Measurements from ENCODE around the gene SCAMP2. TPM values are rescaled to one million over a fixed set of nuclear protein-coding genes. Genes with fewer than 3 reads are reported as not detected.

SCAMP2 gene
- total and polyA plus RNA-seq, 8 donors = 21.4 to 49.0 (median 33.8) TPM

- DNase-seq (no peak), FAIRE-seq (no peak), ATAC-seq (no peak)
- intact Hi-C loops (cut with DNase I) = no loop called here
- H3K27me3 ChIP-seq = no peaks in the 10 kb centered on the region
- TF ChIP-seq, protein P1, sequence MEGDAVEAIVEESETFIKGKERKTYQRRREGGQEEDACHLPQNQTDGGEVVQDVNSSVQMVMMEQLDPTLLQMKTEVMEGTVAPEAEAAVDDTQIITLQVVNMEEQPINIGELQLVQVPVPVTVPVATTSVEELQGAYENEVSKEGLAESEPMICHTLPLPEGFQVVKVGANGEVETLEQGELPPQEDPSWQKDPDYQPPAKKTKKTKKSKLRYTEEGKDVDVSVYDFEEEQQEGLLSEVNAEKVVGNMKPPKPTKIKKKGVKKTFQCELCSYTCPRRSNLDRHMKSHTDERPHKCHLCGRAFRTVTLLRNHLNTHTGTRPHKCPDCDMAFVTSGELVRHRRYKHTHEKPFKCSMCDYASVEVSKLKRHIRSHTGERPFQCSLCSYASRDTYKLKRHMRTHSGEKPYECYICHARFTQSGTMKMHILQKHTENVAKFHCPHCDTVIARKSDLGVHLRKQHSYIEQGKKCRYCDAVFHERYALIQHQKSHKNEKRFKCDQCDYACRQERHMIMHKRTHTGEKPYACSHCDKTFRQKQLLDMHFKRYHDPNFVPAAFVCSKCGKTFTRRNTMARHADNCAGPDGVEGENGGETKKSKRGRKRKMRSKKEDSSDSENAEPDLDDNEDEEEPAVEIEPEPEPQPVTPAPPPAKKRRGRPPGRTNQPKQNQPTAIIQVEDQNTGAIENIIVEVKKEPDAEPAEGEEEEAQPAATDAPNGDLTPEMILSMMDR (IDR thresholded peaks at IDR 0.05) = no peak
- peaks cover 3 to 7% (median 3%) of the 10 kb centered on the region in 3 donors for H3K36me3 ChIP-seq
- H3K9me3 ChIP-seq = no peaks in the 10 kb centered on the region
- H3K4me1 ChIP-seq = no peaks in the 10 kb centered on the region
- H3K27ac ChIP-seq = no peak overlapping the region
- WGBS, 2 donors = 63 to 75% methylated on average over 5 of the region's 5 CpGs
- H3K4me3 ChIP-seq = no peak overlapping the region
Observed at GRCh38 chr15:74807282-74807681, 65.9 kb downstream of the SCAMP2 start.

- FAIRE-seq = no peak
- Histone ChIP-seq H3K4me3 (no peak overlapping the region), H3K36me3 (peaks cover 3 to 7% (median 5%) of the 10 kb centered on the region in 3 donors), H3K27me3 (no peaks in the 10 kb centered on the region), H3K4me1 (peaks cover 0 to under 1% (median 0%) of the 10 kb centered on the region in 3 donors), H3K27ac (no peak overlapping the region), H3K9me3 (no peaks in the 10 kb centered on the region)
- intact Hi-C loops (cut with DNase I) = no loop called here
- no peak for ATAC-seq
- TF ChIP-seq, protein P1 (IDR thresholded peaks at IDR 0.05) = no peak
- no peak for DNase-seq
- WGBS, 2 donors = 78 to 87% methylated on average over 6 of the region's 6 CpGs
Observed at GRCh38 chr15:74804935-74805334, 68.2 kb downstream of the SCAMP2 start.

- intact Hi-C loops (cut with DNase I) = no loop called here
- WGBS, 2 donors = 92 to 93% methylated on average over 31 of the region's 31 CpGs
Observed at GRCh38 chr15:74802862-74803447, 70.2 kb downstream of the SCAMP2 start.

GRCh38 chr15:74802290-74802689 is 70.9 kb downstream of the SCAMP2 start:
- H3K9me3 ChIP-seq = no peaks in the 10 kb centered on the region
- no peaks in the 10 kb centered on the region for H3K27me3 ChIP-seq
- peaks cover 0 to 4% (median 0%) of the 10 kb centered on the region in 3 donors for H3K4me1 ChIP-seq
- ATAC-seq = no peak
- TF ChIP-seq, protein P1 (IDR thresholded peaks at IDR 0.05) = no peak
- intact Hi-C loops (cut with DNase I) = no loop called here
- no peak for FAIRE-seq
- no peak overlapping the region for H3K4me3 ChIP-seq
- 94 to 98% methylated on average over 19 to 20 of the region's 20 CpGs for WGBS, 2 donors
- no peak for DNase-seq
- peaks cover 5 to 7% (median 6%) of the 10 kb centered on the region in 3 donors for H3K36me3 ChIP-seq
- H3K27ac ChIP-seq = no peak overlapping the region

More at GRCh38 chr15:74802862-74803447, 70.2 kb downstream of the SCAMP2 start:
- Histone ChIP-seq H3K4me3 (no peak overlapping the region), H3K27ac (no peak overlapping the region), H3K36me3 (peaks cover 5 to 7% (median 6%) of the 10 kb centered on the region in 3 donors), H3K27me3 (no peaks in the 10 kb centered on the region), H3K4me1 (peaks cover 0 to 4% (median 0%) of the 10 kb centered on the region in 3 donors), H3K9me3 (no peaks in the 10 kb centered on the region)
- TF ChIP-seq, protein P1 (IDR thresholded peaks at IDR 0.05) = no peak
- ATAC-seq (no peak), FAIRE-seq (no peak), DNase-seq (no peak)

- 86 to 87% methylated on average over 18 of the region's 18 CpGs for WGBS, 2 donors
- Histone ChIP-seq H3K27ac (no peak overlapping the region), H3K27me3 (no peaks in the 10 kb centered on the region), H3K4me1 (peaks cover 0 to 4% (median 0%) of the 10 kb centered on the region in 3 donors), H3K4me3 (no peak overlapping the region), H3K9me3 (no peaks in the 10 kb centered on the region), H3K36me3 (peaks cover 5 to 7% (median 6%) of the 10 kb centered on the region in 3 donors)
- intact Hi-C loops (cut with DNase I) = no loop called here
- DNase-seq (no peak), FAIRE-seq (no peak), ATAC-seq (no peak)
- TF ChIP-seq, protein P1 (IDR thresholded peaks at IDR 0.05) = no peak
Observed at GRCh38 chr15:74801311-74801997, 71.7 kb downstream of the SCAMP2 start.

All from pancreas (tissue), 10 donors.